PFSK-1 (cell line): Measurements from ENCODE around the gene SLC8A1.

ENCODE experiments used
- FOXP2 ChIP-seq: optimal IDR thresholded peaks from 2 replicates; pipeline ENCODE3; 2011; ENCODE audit warnings: borderline replicate concordance, control low read depth, inconsistent platforms; ENCODE audit not compliant: insufficient read depth; ENCODE audit errors: extremely low read length, extremely low read depth
- POLR2AphosphoS5 ChIP-seq: IDR thresholded peaks from 2 replicates; pipeline ENCODE4 v1.6.1; 2012; ENCODE audit warnings: low read depth, mild to moderate bottlenecking, control low read depth, low read length, moderate library complexity
- TAF1 ChIP-seq: IDR thresholded peaks from 2 replicates; pipeline ENCODE4 v1.6.1; 2012; ENCODE audit warnings: low read length, control low read depth, borderline replicate concordance; ENCODE audit not compliant: insufficient read depth

GRCh38 chr2:40433736-40434135 is 18.2 kb downstream of the SLC8A1 start:
- TF ChIP-seq POLR2AphosphoS5 (no peak), TAF1 (no peak), FOXP2 (no peak)
